GM10266 (cell line): ENCODE results near the gene GP9.

Source experiments
- DNase-seq: peaks from one replicate; pipeline ENCODE4 v3.0.0; 2012; ENCODE audit errors: extremely low spot score
- CTCF ChIP-seq: IDR thresholded peaks from 2 replicates; pipeline ENCODE4 v1.5.1; 2012; ENCODE audit warnings: mild to moderate bottlenecking, low read depth; ENCODE audit not compliant: control insufficient read depth, insufficient read depth; ENCODE audit errors: missing control alignments

GP9 gene

DNA sequence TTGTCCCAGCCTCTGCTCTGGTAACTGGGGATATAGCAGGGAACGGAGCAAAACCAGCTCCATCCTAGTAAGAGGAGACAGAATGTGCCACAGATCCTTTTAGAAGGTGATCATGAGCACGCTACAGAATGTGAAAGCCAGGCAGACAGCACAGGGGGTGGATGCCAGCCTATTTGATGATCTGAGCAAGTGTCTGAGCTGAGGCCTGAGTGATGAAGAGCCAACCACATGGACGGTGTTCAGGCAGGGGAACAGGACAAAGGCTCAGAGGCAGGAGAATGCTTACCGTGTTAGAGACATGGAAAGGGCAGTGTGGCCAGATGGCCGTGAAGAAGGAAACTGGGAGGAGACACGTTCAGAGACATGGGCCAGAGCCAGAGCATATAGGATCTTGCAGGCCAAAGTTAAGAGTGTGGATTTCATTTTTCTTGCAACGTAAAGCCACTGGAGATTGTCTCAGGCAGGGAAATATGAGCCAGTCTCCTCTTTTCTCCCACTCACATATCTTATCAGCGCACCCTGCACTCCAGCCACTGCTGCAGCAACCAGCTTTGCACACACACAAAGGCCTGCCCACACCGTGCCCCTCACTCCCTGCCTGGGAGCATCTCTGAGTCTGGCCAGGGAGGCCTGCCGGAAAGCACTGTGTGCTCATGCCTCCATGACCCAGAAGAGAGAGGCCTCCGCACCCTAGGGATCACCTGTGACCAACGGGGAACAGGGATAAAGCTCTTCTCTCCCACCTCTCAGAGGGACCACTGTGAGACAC lies 41.0 kb downstream of the GP9 start:
- no peak for TF ChIP-seq CTCF
- no peak for DNase-seq

DNA sequence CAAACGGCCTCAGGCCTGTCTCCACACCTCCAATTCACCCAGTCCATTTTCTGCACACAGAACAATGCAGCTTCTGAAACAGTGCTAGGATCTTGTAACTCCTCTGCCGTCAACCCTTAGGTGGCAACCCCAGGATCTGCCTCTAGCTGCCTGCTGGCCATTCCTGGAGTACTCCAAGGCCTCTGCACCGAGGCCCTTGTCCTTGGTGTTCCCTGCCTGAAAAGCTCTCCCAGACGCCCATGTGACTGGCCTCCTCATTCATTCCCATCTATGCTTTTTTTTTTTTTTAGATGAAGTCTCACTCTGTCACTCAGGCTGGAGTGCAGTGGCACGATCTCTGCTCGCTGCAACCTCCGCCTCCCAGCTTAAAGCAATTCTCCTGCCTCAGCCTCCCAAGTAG lies 42.7 kb downstream of the GP9 start:
- no peak for DNase-seq
- no peak for TF ChIP-seq CTCF

DNA sequence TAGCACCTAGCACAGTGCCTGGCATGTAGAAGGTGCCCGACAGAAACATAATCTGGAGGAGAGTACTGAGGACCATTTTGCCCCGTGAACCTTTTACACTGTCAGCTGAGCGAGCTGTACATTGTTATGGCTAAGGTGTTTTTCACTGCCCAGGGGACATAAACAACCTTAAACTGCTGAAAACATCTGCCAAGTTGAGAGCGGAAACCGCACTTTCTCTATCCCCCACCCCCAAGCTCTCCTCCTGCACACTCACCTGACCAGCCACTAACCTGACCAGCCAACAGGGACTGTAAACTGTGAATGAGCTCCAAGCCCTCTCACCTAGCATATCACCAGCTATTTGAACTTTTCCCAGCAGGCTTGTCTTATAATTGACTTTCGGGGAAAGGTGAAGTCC lies 43.5 kb downstream of the GP9 start:
- no peak for TF ChIP-seq CTCF

GRCh38 chr3:129104498-129105079 lies 44.0 kb downstream of the GP9 start:
- no peak for DNase-seq
- no peak for TF ChIP-seq CTCF

More for the DNA sequence above, 43.5 kb downstream of the GP9 start:
- no peak for DNase-seq

DNA sequence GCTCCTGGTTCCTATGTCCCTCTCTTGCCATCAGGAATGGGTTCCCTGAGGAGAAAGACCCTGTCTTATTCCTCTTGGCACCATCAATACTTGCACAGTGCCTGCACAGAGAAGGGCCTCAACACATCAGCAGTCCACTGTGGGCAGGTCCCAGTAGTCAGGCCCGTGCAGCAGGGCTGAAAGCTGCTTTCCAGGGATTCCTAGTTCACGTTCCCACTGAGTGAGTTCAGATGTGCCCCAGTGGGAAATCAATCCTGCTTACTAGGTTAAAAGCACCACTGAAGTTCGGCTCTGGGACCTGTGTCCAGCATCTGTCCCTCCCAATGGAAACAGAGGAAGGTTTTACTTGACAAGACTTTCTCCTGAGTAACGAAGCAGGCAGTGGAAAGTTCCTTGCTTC lies 45.3 kb downstream of the GP9 start:
- no peak for TF ChIP-seq CTCF
- DNase-seq: no peak

- DNase-seq: no peak
- peak; percentile 22 for TF ChIP-seq CTCF
These were observed 45.7 kb downstream of the GP9 start for GRCh38 chr3:129106320-129106719.

- no peak for TF ChIP-seq CTCF
- no peak for DNase-seq
These were observed 46.4 kb downstream of the GP9 start for GRCh38 chr3:129106866-129107565.
